BJ (cell line): ENCODE measurements around the gene TMEM115. TPM values are rescaled to one million over a fixed set of nuclear protein-coding genes. Genes with fewer than 3 reads are reported as not detected.

ENCODE experiments used
- CTCF ChIA-PET: fragments of 350-600 bp; formaldehyde crosslinking; extraction: SDS; loops from one replicate; lab custom pipeline; 2021; ENCODE audit warnings: antibody characterized with exemption, inconsistent platforms; lab: Yijun Ruan, JAX
- POLR2A ChIA-PET: fragments of 300-600 bp; sonication (Branson Sonifier 250); formaldehyde crosslinking; extraction: SDS; loops from one replicate; lab custom pipeline; 2021; ENCODE audit warnings: antibody characterized with exemption; lab: Charles Lee
- DNase-seq: peaks from one replicate; pipeline ENCODE4 v3.0.0-alpha.2; 2011; ENCODE audit warnings: low read depth
- H3K27me3 ChIP-seq: 2 replicates; pipeline ENCODE4 v1.6.0; 2011; ENCODE audit warnings: low read length; ENCODE audit not compliant: control insufficient read depth, insufficient read depth
- H3K36me3 ChIP-seq: 2 replicates; pipeline ENCODE4 v1.5.1; 2011; ENCODE audit warnings: low read length; ENCODE audit not compliant: control insufficient read depth, insufficient read depth
- H3K4me3 ChIP-seq: 2 replicates; pipeline ENCODE4 v1.5.1; 2011; ENCODE audit warnings: low read depth, mild to moderate bottlenecking, control low read depth, low read length
- CTCF ChIP-seq: IDR thresholded peaks from 2 replicates; pipeline ENCODE4 v1.5.1; 2011; ENCODE audit warnings: low read depth, mild to moderate bottlenecking, control low read depth, inconsistent platforms, low read length, moderate library complexity; ENCODE audit not compliant: insufficient read depth
- polyA plus RNA-seq: library from polyadenylated mRNA; depleted of rRNA; stranded (reverse); fragments of >200 nt; gene quantifications from 2 replicates; pipeline ENCODE4 v1.2.3, GENCODE V29; 2011

TMEM115 gene
- polyA plus RNA-seq, 1 experiment: 75.4 TPM

- ChIA-PET POLR2A (no interaction called here), CTCF (interaction anchor here (0.6 to 7.3 kb wide), 6 partner anchors 11 to 199 kb away, joined by 4 to 98 read pairs (median 8); partner anchors contain the start of gene RASSF1)
- H3K36me3 ChIP-seq: peaks cover 23% of the 10 kb centered on the region
- no peak for DNase-seq
- H3K4me3 ChIP-seq: peak overlapping the region; percentile 85
- no peak for TF ChIP-seq CTCF
- H3K27me3 ChIP-seq: no peaks in the 10 kb centered on the region
These were observed 8.0 kb downstream of the TMEM115 start for GRCh38 chr3:50351323-50351697.

- Histone ChIP-seq H3K36me3 (peaks cover 21% of the 10 kb centered on the region), H3K4me3 (peak within 1 kb of the TSS; percentile 85), H3K27me3 (no peaks in the 10 kb centered on the region)
- no peak for TF ChIP-seq CTCF
- CTCF ChIA-PET: interaction anchor here (0.6 to 7.3 kb wide), 10 partner anchors 8 to 202 kb away, joined by 3 to 98 read pairs (median 4); partner anchors contain the start of gene RASSF1
- POLR2A ChIA-PET: interaction anchor here (0.7 kb wide), 1 partner anchor 13 kb away, joined by 5 read pairs; no protein-coding TSS in a partner anchor
- peak; percentile 68 for DNase-seq
These were observed 8.6 kb downstream of the TMEM115 start, which contains the start of the genes CYB561D2 and NPRL2 for GRCh38 chr3:50350527-50351322. TSS of gene CYB561D2 (plus strand) at chr3:50350862. CDS start at chr3:50351434, 572 bp downstream. TSS of gene NPRL2 (minus strand) at chr3:50350775. CDS start at chr3:50350652, 123 bp downstream.

GRCh38 chr3:50350213-50350526, 9.2 kb downstream of the TMEM115 start:
- CTCF ChIA-PET: interaction anchor here (0.8 to 7.3 kb wide), 7 partner anchors 7 to 203 kb away, joined by 3 to 98 read pairs (median 4); partner anchors contain the start of gene RASSF1

GRCh38 chr3:50347187-50347813, 12.0 kb downstream of the TMEM115 start:
- POLR2A ChIA-PET: no interaction called here

More at GRCh38 chr3:50350213-50350526, 9.2 kb downstream of the TMEM115 start:
- H3K4me3 ChIP-seq: peak overlapping the region; percentile 85
- DNase-seq: no peak
- POLR2A ChIA-PET: interaction anchor here (0.7 kb wide), 1 partner anchor 13 kb away, joined by 5 read pairs; no protein-coding TSS in a partner anchor
- H3K36me3 ChIP-seq: peaks cover 18% of the 10 kb centered on the region
- H3K27me3 ChIP-seq: no peaks in the 10 kb centered on the region
- no peak for TF ChIP-seq CTCF

More at GRCh38 chr3:50347187-50347813, 12.0 kb downstream of the TMEM115 start:
- no peak for DNase-seq
- Histone ChIP-seq H3K36me3 (peaks cover 2% of the 10 kb centered on the region; the same call in 1 of the 2 replicates), H3K27me3 (no peaks in the 10 kb centered on the region), H3K4me3 (no peak overlapping the region)
- CTCF ChIA-PET: interaction anchor here (0.7 to 7.3 kb wide), 17 partner anchors 10 to 266 kb away, joined by 3 to 98 read pairs (median 3); partner anchors contain the start of gene CISH
- peak; percentile 72 for TF ChIP-seq CTCF
